CD4-positive, CD25-positive, alpha-beta regulatory T cell (primary cell): ENCODE data around the gene SEPTIN1. TPM values are rescaled to one million over a fixed set of nuclear protein-coding genes. Genes with fewer than 3 reads are reported as not detected.

ENCODE experiments used
- ATAC-seq, 2 donors: fragments of 150-1000 bp; cut with Tn5 transposase; one replicate each; pipeline ENCODE4 v1.10.0; 2021; ENCODE audit warnings: low read depth in 2 of 2, moderate number of reproducible peaks in 2 of 2, moderate library complexity in 1 of 2
- DNase-seq, 3 donors: peaks; one replicate each; pipeline versions ENCODE4 v3.0.0 to v3.0.0-alpha.2; 2012 to 2022; ENCODE audit warnings: mixed read lengths in 1 of 3
- H3K27ac ChIP-seq: one replicate; pipeline ENCODE4 v1.7.0; 2013; ENCODE audit warnings: mild to moderate bottlenecking, low read length; ENCODE audit not compliant: insufficient read depth, poor library complexity, severe bottlenecking
- H3K27me3 ChIP-seq: one replicate; pipeline ENCODE4 v1.7.0; 2013; ENCODE audit warnings: low read length; ENCODE audit not compliant: control insufficient read depth, insufficient read depth
- H3K36me3 ChIP-seq: one replicate; pipeline ENCODE4 v1.7.0; 2013; ENCODE audit warnings: mild to moderate bottlenecking, low read length, moderate library complexity; ENCODE audit not compliant: control insufficient read depth, insufficient read depth
- H3K4me1 ChIP-seq: 2 replicates; pipeline ENCODE4 v1.7.0; 2013; ENCODE audit warnings: mild to moderate bottlenecking, low read length; ENCODE audit not compliant: insufficient read depth, control insufficient read depth, poor library complexity, severe bottlenecking
- H3K4me3 ChIP-seq: one replicate; pipeline ENCODE4 v1.7.0; 2013; ENCODE audit warnings: low read depth, mild to moderate bottlenecking, low read length, moderate library complexity
- H3K9me3 ChIP-seq, 2 experiments: 1 replicate in 1 of 2; 2 replicates in 1 of 2; pipeline ENCODE4 v1.7.0; 2013; ENCODE audit warnings: low read length in 2 of 2, mild to moderate bottlenecking in 1 of 2, moderate library complexity in 1 of 2; ENCODE audit not compliant: control insufficient read depth in 2 of 2
- H3K27ac Mint-ChIP-seq, 3 donors: one replicate each; pipeline ENCODE4 v1.8.0; 2020 to 2022; ENCODE audit warnings: mild to moderate bottlenecking in 3 of 3, mixed read lengths in 3 of 3, moderate library complexity in 2 of 3
- H3K27me3 Mint-ChIP-seq: one replicate; pipeline ENCODE4 v1.8.0; 2022; ENCODE audit warnings: mild to moderate bottlenecking, mixed read lengths
- H3K36me3 Mint-ChIP-seq: one replicate; pipeline ENCODE4 v1.8.0; 2020; ENCODE audit warnings: mixed read lengths
- H3K4me1 Mint-ChIP-seq, 4 donors: one replicate each; pipeline ENCODE4 v1.8.0; 2020 to 2022; ENCODE audit warnings: mixed read lengths in 4 of 4, mild to moderate bottlenecking in 1 of 4
- H3K4me3 Mint-ChIP-seq, 4 donors: one replicate each; pipeline ENCODE4 v1.8.0; 2020 to 2022; ENCODE audit warnings: mild to moderate bottlenecking in 4 of 4, mixed read lengths in 4 of 4, moderate library complexity in 3 of 4
- H3K9me3 Mint-ChIP-seq, 7 donors: one replicate each; pipeline ENCODE4 v1.8.0; 2020 to 2022; ENCODE audit warnings: mixed read lengths in 7 of 7, mild to moderate bottlenecking in 3 of 7, moderate library complexity in 2 of 7
- polyA plus RNA-seq, 4 donors: library from polyadenylated mRNA; unstranded; fragments of 300-500 nt; fragmentation: Illumina TruSeq; gene quantifications; one replicate each; pipeline ENCODE4 v1.2.3, GENCODE V29; 2021
- total RNA-seq: library from RNA; stranded (reverse); gene quantifications from one replicate; pipeline ENCODE4 v1.2.3, GENCODE V29; 2022

SEPTIN1 gene
- total and polyA plus RNA-seq, 5 donors from 2014 or later: 157 to 205 (median 181) TPM

DNA sequence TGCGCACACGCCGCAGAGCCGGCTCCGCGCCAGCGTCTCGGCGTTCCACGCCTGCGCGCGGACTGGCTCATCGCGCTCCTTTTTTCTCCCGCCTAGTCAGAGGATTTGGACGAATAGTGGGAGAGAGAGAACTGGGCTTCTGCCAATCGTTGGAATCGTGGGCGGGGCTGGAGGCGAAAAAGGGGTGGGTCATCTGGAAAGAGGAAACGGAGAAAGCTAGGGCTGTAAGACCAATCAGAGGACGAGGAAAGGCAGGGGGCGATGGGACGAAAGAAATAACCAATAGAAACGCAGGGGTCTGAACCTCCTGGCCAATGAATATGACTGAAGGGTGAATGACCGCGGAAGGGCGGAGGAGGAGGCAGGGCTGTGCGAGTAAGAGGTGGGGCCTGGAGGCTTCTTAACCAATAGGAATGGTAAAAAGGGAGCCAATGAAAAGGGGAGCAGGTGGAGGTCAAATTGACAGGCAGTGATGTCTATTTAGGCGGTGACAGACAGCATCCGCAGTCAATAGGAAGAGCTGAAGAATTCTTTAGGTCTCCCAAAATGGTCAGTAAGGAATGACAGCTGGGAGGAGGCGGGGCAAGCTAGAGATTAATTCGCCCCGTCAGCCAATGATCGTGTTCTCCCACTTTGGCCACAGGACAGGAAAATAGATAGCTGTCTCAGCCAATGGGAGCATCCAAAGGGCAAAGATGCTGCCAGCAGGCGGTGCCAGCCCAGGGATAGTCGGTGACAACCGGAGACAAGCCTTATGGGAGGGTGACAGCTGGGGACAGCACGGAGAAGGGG lies 11.7 kb downstream of the SEPTIN1 start, which contains the start of gene TBC1D10B:
Gene TBC1D10B, minus strand, starts transcription at position 39 of the 792 bp plus-strand sequence. CDS start 311 bp downstream, outside the sequence.
- no peaks in the 10 kb centered on the region for H3K27me3 ChIP-seq
- H3K9me3 ChIP-seq: no peaks in the 10 kb centered on the region
- DNase-seq (peak; percentile 99 to 100 (median 100)), ATAC-seq (peak; percentile 86 to 88)
- peak within 1 kb of the TSS; percentile 88 for H3K27ac ChIP-seq
- peaks cover 3% of the 10 kb centered on the region for H3K36me3 Mint-ChIP-seq
- H3K36me3 ChIP-seq: no peaks in the 10 kb centered on the region
- H3K4me3 ChIP-seq: peak within 1 kb of the TSS; percentile 83
- H3K27ac Mint-ChIP-seq: peak within 1 kb of the TSS; percentile 91 to 98 (median 95)
- peaks cover 43% of the 10 kb centered on the region for H3K4me1 ChIP-seq
- H3K4me3 Mint-ChIP-seq: peak within 1 kb of the TSS; percentile 87 to 95 (median 93)
- no peaks in the 10 kb centered on the region for H3K9me3 Mint-ChIP-seq
- no peaks in the 10 kb centered on the region for H3K27me3 Mint-ChIP-seq
- H3K4me1 Mint-ChIP-seq: peaks cover 6 to 57% (median 37%) of the 10 kb centered on the region in 4 donors

DNA sequence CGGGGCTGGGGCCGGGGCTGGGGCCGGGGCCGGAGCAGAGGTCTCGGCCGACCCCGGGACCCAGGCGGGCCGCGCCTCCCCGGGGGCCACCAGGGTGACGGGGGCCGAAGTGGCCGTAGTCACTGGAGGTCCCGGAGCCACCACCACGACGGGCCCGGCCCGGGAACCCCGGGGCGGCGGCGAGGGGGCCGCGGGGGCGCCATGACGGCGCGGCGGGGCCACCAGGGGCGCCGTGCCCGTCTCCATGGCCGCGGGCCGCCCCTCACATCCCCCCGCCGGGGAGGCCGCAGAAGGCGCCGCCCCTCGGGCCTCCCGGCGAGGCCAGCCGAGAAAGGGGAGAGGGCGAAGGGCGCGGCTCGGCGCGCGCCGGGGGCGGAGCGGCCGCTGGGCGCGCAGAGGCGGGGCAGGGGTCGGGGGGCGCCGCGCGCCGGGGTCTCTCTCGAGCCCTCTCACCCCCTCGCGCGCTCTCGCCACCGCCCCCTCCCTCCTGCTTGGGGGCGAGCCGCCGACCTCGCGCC lies 12.4 kb downstream of the SEPTIN1 start:
- Mint-ChIP-seq H3K4me1 (peaks cover 6 to 60% (median 41%) of the 10 kb centered on the region in 4 donors), H3K9me3 (no peaks in the 10 kb centered on the region), H3K4me3 (peak overlapping the region; percentile 79 to 94 (median 89)), H3K36me3 (peaks cover 8% of the 10 kb centered on the region), H3K27ac (peak overlapping the region; percentile 91 to 98 (median 95)), H3K27me3 (no peaks in the 10 kb centered on the region)
- Histone ChIP-seq H3K4me3 (no peak overlapping the region), H3K9me3 (no peaks in the 10 kb centered on the region), H3K36me3 (no peaks in the 10 kb centered on the region), H3K27ac (peak overlapping the region; percentile 88), H3K27me3 (no peaks in the 10 kb centered on the region), H3K4me1 (peaks cover 43% of the 10 kb centered on the region)
- DNase-seq: no peak
- ATAC-seq: no peak

DNA sequence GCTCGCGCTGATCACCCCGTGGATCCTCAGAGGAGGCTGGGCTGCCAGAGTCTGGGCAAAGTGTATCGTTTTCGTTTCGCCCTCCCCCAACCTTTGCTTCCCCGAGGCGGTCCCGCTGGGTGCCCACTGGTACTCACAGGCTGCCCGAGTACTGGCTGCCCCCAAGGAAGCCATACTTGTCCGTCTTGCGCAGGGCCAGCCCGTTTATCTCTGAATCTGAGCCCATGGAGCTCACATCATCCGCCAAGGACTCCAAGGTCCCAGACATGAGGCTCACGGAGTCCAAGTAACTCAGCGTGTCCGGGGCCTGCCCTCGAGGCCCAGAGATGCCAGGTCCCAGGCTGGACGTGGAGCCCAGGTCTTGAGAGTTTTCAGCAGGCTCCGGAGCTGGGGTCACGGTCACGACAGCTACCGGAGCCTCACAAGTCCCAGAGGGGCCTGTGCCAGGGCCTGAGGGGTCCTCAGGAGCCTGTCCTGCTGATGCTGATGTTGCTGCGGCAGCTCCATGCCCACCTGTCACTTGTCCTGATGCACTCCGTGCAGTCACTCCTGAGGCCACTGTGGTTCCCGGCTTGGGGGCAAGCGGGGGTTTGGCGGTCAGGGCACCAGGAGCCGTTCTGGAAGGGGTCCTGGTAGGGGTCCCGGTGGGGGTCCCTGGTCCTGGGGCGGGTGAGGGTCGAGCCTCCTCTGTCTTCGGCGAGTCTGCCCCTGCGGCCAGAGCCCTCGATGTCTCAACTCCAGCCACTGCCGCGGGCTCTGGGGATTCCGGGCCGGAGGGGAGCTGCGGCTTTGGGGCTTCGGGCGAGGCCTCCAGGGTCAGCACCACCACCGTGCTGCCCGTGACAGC lies 13.0 kb downstream of the SEPTIN1 start:
- peaks cover 5% of the 10 kb centered on the region for H3K36me3 ChIP-seq
- Mint-ChIP-seq H3K4me1 (peaks cover 6 to 65% (median 43%) of the 10 kb centered on the region in 4 donors), H3K27me3 (no peaks in the 10 kb centered on the region), H3K36me3 (peaks cover 11% of the 10 kb centered on the region), H3K4me3 (peak overlapping the region; percentile 81 to 95 (median 87)), H3K9me3 (no peaks in the 10 kb centered on the region), H3K27ac (peak overlapping the region; percentile 72 to 84 (median 80))
- peak overlapping the region; percentile 72 for H3K27ac ChIP-seq
- no peaks in the 10 kb centered on the region for H3K27me3 ChIP-seq
- no peaks in the 10 kb centered on the region for H3K9me3 ChIP-seq
- peaks cover 43% of the 10 kb centered on the region for H3K4me1 ChIP-seq
- H3K4me3 ChIP-seq: peak overlapping the region; percentile 83
- DNase-seq: peak in 1 of 3 donors; percentile 22
- no peak for ATAC-seq

DNA sequence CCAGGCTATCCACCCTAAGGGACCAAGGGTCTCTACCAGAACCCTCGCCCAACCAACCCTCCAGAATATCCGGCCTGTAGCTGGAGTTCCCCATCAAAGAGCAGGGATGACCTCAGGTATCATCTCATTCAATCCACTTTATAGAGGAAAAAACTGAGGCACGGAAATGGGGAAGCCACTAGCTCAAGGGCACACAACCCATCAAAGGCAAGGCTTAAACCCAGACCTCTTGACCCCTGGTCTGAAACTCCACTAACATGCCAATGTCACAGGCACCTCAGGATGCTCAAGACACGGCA lies 13.6 kb downstream of the SEPTIN1 start:
- Mint-ChIP-seq H3K4me1 (peaks cover 6 to 66% (median 44%) of the 10 kb centered on the region in 4 donors), H3K36me3 (peaks cover 12% of the 10 kb centered on the region), H3K4me3 (peak overlapping the region; percentile 81 to 95 (median 87)), H3K9me3 (no peaks in the 10 kb centered on the region), H3K27ac (peak overlapping the region; percentile 72 to 84 (median 80)), H3K27me3 (no peaks in the 10 kb centered on the region)
- DNase-seq (no peak), ATAC-seq (no peak)
- H3K36me3 ChIP-seq: peaks cover 5% of the 10 kb centered on the region
- H3K9me3 ChIP-seq: no peaks in the 10 kb centered on the region
- H3K27ac ChIP-seq: peak overlapping the region; percentile 72
- H3K27me3 ChIP-seq: no peaks in the 10 kb centered on the region
- peaks cover 43% of the 10 kb centered on the region for H3K4me1 ChIP-seq
- peak overlapping the region; percentile 83 for H3K4me3 ChIP-seq

DNA sequence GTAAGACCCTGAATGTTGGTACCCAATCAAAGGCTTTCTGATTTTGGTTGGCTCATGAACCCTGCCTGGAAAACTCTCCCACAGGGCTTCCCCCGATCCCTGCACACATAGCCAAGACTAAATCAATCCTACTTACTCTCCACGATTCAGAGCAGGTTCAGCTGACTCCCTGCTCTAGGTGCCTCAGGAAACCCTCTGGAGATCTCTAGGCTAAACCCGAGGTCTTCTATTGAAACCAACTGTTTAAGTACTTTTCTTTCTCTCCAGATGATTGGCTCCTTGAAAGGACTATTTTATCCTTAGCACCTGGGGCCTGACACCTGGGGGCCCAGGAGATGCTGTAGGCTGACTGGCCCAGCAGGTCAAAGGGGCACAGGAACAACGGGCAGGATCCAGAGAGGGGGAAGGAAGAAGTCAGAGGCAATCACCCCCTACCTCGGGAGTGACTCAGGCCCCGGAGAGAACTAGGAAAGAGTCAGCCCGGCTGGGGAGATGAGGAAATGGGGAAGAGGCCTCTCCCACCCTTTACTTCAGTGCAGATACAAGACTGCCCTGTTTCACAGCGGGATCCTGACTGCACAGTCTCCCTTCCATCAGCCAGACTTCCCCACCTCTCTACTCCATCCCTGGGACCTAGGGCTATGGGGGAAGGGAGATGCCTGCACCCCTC lies 14.1 kb downstream of the SEPTIN1 start:
- no peaks in the 10 kb centered on the region for H3K9me3 Mint-ChIP-seq
- Histone ChIP-seq H3K4me3 (peak overlapping the region; percentile 83), H3K9me3 (no peaks in the 10 kb centered on the region), H3K4me1 (peaks cover 43% of the 10 kb centered on the region), H3K27ac (peak overlapping the region; percentile 72), H3K36me3 (peaks cover 9% of the 10 kb centered on the region), H3K27me3 (no peaks in the 10 kb centered on the region)
- ATAC-seq: no peak
- H3K27me3 Mint-ChIP-seq: no peaks in the 10 kb centered on the region
- H3K4me1 Mint-ChIP-seq: peaks cover 6 to 66% (median 46%) of the 10 kb centered on the region in 4 donors
- peak overlapping the region; percentile 81 to 95 (median 87) for H3K4me3 Mint-ChIP-seq
- no peak for DNase-seq
- H3K36me3 Mint-ChIP-seq: peaks cover 17% of the 10 kb centered on the region
- H3K27ac Mint-ChIP-seq: peak overlapping the region; percentile 72 to 84 (median 80)

DNA sequence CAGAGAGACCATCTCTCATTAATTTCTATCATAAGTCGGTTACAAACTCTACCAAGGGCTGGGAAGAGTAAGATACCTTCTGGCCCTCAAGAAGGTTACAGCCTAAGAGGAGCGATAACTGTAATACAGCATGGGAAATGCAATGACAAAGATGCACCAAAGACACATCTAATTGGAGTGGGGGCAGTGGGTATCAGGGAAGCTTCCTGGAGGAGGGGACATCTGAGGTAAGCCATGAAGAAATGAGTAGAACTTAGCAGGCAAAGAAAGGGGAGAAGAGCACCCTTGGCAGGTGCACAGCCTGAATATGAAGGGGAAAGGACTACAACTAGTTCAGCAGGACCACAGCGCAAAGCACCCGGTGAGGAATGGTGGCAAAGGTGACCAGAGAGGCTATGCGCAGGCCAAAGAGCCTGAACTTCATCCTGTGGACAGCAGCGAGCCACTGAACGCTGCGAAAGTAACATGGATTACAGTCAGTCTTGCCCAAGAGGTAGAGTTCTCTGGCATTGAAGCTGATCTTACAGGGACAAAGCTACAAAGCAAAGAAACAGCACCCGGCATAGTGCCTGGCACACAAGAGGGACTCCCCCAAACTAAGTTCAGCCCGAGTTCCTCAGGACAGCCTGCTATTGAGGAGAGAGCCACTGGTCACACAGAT lies 14.9 kb downstream of the SEPTIN1 start:
- Histone ChIP-seq H3K27me3 (no peaks in the 10 kb centered on the region), H3K9me3 (no peaks in the 10 kb centered on the region), H3K27ac (peak overlapping the region; percentile 55), H3K4me3 (peak overlapping the region; percentile 83), H3K4me1 (peaks cover 43% of the 10 kb centered on the region), H3K36me3 (peaks cover 15% of the 10 kb centered on the region)
- Mint-ChIP-seq H3K4me1 (peaks cover 6 to 63% (median 48%) of the 10 kb centered on the region in 4 donors), H3K27ac (peak overlapping the region; percentile 22 to 84 (median 80)), H3K4me3 (peak overlapping the region; percentile 81 to 95 (median 87)), H3K27me3 (no peaks in the 10 kb centered on the region), H3K36me3 (peaks cover 20% of the 10 kb centered on the region), H3K9me3 (no peaks in the 10 kb centered on the region)
- no peak for ATAC-seq
- no peak for DNase-seq

DNA sequence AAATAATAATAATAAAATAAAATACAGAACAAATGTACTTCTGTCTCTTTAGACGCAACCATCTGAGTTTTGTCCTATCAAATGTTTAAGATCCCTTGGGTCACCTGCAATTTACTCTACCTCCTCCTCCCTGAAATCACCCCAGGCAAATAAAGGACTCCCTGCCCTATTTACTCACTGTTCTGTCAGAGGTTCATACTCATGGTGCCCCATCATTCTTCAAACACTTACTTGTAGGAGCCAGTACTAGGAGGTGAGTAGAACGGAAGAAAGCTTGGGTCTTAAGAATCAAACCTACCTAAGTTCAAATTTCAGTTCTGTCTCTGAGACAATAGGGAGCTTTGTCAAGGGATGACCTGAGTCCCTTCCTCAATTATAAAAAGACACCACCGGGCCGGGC lies 15.8 kb downstream of the SEPTIN1 start:
- no peak overlapping the region for H3K4me3 ChIP-seq
- H3K27ac ChIP-seq: peak overlapping the region; percentile 30
- no peaks in the 10 kb centered on the region for H3K9me3 Mint-ChIP-seq
- H3K27me3 Mint-ChIP-seq: no peaks in the 10 kb centered on the region
- peaks cover 6 to 59% (median 43%) of the 10 kb centered on the region in 4 donors for H3K4me1 Mint-ChIP-seq
- no peaks in the 10 kb centered on the region for H3K27me3 ChIP-seq
- ATAC-seq (no peak), DNase-seq (no peak)
- no peaks in the 10 kb centered on the region for H3K9me3 ChIP-seq
- peak overlapping the region; percentile 16 to 92 (median 82) for H3K4me3 Mint-ChIP-seq
- H3K27ac Mint-ChIP-seq: peak overlapping the region in 2 of 3 donors; percentile 22 to 84
- peaks cover 20% of the 10 kb centered on the region for H3K36me3 ChIP-seq
- H3K4me1 ChIP-seq: peaks cover 40% of the 10 kb centered on the region
- peaks cover 23% of the 10 kb centered on the region for H3K36me3 Mint-ChIP-seq
